HEK293 (cell line): ENCODE data around the gene ANKS6.

Experiments used
- BCL11A ChIP-seq: fragments of 450-650 bp; formaldehyde crosslinking; IDR thresholded peaks from 2 replicates; pipeline ENCODE4 v1.5.1; 2016; ENCODE audit warnings: low read depth, missing biosample characterization, missing genetic modification characterization
- ELK4 ChIP-seq: IDR thresholded peaks from 2 replicates; pipeline ENCODE4 v1.6.1; 2011; ENCODE audit warnings: mild to moderate bottlenecking, low read depth, low read length, borderline replicate concordance
- GLIS2 ChIP-seq: fragments of 450-650 bp; formaldehyde crosslinking; IDR thresholded peaks from 2 replicates; pipeline ENCODE4 v1.5.1; 2016; ENCODE audit warnings: missing biosample characterization, missing genetic modification characterization
- HOXC10 ChIP-seq: sonication (generic); formaldehyde crosslinking; IDR thresholded peaks from 2 replicates; pipeline ENCODE4 v1.8.1; 2023; ENCODE audit warnings: mild to moderate bottlenecking, missing genetic modification reagents
- PRDM10 ChIP-seq: fragments of 450-650 bp; formaldehyde crosslinking; IDR thresholded peaks from 2 replicates; pipeline ENCODE4 v1.5.1; 2016; ENCODE audit warnings: missing biosample characterization, missing genetic modification characterization
- REPIN1 ChIP-seq: fragments of 450-650 bp; formaldehyde crosslinking; IDR thresholded peaks from 2 replicates; pipeline ENCODE4 v1.5.1; 2017; ENCODE audit warnings: missing biosample characterization, missing genetic modification characterization, low read depth
- SP3 ChIP-seq: fragments of 450-650 bp; formaldehyde crosslinking; IDR thresholded peaks from 2 replicates; pipeline ENCODE4 v1.5.1; 2016; ENCODE audit warnings: missing biosample characterization, missing genetic modification characterization
- YY2 ChIP-seq: fragments of 450-650 bp; formaldehyde crosslinking; IDR thresholded peaks from 2 replicates; pipeline ENCODE4 v1.5.1; 2016; ENCODE audit warnings: missing biosample characterization, missing genetic modification characterization
- ZBTB1 ChIP-seq: fragments of 450-650 bp; formaldehyde crosslinking; IDR thresholded peaks from 2 replicates; pipeline ENCODE4 v1.5.1; 2016; ENCODE audit warnings: missing biosample characterization, missing genetic modification characterization
- ZBTB17 ChIP-seq: fragments of 450-650 bp; formaldehyde crosslinking; IDR thresholded peaks from 2 replicates; pipeline ENCODE4 v1.5.1; 2016; ENCODE audit warnings: missing biosample characterization, missing genetic modification characterization
- ZBTB20 ChIP-seq: fragments of 450-650 bp; formaldehyde crosslinking; IDR thresholded peaks from 2 replicates; pipeline ENCODE4 v1.5.1; 2016; ENCODE audit warnings: missing biosample characterization, missing genetic modification characterization
- ZFP37 ChIP-seq: fragments of 450-650 bp; formaldehyde crosslinking; IDR thresholded peaks from 2 replicates; pipeline ENCODE4 v1.5.1; 2016; ENCODE audit warnings: missing biosample characterization, missing genetic modification characterization
- ZNF2 ChIP-seq: fragments of 450-650 bp; formaldehyde crosslinking; IDR thresholded peaks from 2 replicates; pipeline ENCODE4 v1.5.1; 2016; ENCODE audit warnings: missing biosample characterization, missing genetic modification characterization
- ZNF324 ChIP-seq: fragments of 450-650 bp; formaldehyde crosslinking; IDR thresholded peaks from 2 replicates; pipeline ENCODE4 v1.5.1; 2016; ENCODE audit warnings: missing biosample characterization, missing genetic modification characterization
- ZNF335 ChIP-seq: fragments of 450-650 bp; formaldehyde crosslinking; conservative IDR thresholded peaks from 2 replicates; pipeline ENCODE4 v1.5.1; 2016; ENCODE audit warnings: missing biosample characterization, missing genetic modification characterization
- ZNF394 ChIP-seq: fragments of 450-650 bp; formaldehyde crosslinking; IDR thresholded peaks from 2 replicates; pipeline ENCODE4 v1.5.1; 2016; ENCODE audit warnings: missing biosample characterization, missing genetic modification characterization, mild to moderate bottlenecking, moderate library complexity, borderline replicate concordance
- ZNF423 ChIP-seq: fragments of 450-650 bp; formaldehyde crosslinking; IDR thresholded peaks from 2 replicates; pipeline ENCODE4 v1.5.1; 2016; ENCODE audit warnings: missing biosample characterization, missing genetic modification characterization
- ZNF433 ChIP-seq: fragments of 450-650 bp; formaldehyde crosslinking; IDR thresholded peaks from 2 replicates; pipeline ENCODE4 v1.5.1; 2016; ENCODE audit warnings: missing biosample characterization, missing genetic modification characterization, low read depth
- ZNF529 ChIP-seq: fragments of 450-650 bp; formaldehyde crosslinking; IDR thresholded peaks from 2 replicates; pipeline ENCODE4 v1.5.1; 2017; ENCODE audit warnings: missing genetic modification characterization, missing biosample characterization; ENCODE audit not compliant: insufficient replicate concordance
- ZNF555 ChIP-seq: fragments of 450-650 bp; formaldehyde crosslinking; conservative IDR thresholded peaks from 2 replicates; pipeline ENCODE4 v1.5.1; 2017; ENCODE audit warnings: missing biosample characterization, mild to moderate bottlenecking, missing genetic modification characterization, inconsistent platforms
- ZNF658 ChIP-seq: fragments of 450-650 bp; formaldehyde crosslinking; IDR thresholded peaks from 2 replicates; pipeline ENCODE4; 2016; ENCODE audit warnings: missing biosample characterization, missing genetic modification characterization
- TF ChIP-seq, protein P1 (sequence below): fragments of 450-650 bp; formaldehyde crosslinking; IDR thresholded peaks from 2 replicates; pipeline ENCODE4 v1.5.0; 2017; ENCODE audit warnings: missing biosample characterization, missing genetic modification characterization, borderline replicate concordance
- TF ChIP-seq, protein P2 (sequence below): fragments of 450-650 bp; formaldehyde crosslinking; optimal IDR thresholded peaks from 2 replicates; pipeline ENCODE3; 2016; ENCODE audit warnings: missing biosample characterization, mild to moderate bottlenecking, missing genetic modification characterization
- TF ChIP-seq, protein P3 (sequence below): fragments of 450-650 bp; formaldehyde crosslinking; IDR thresholded peaks from 2 replicates; pipeline ENCODE4 v1.5.1; 2016; ENCODE audit warnings: missing biosample characterization, missing genetic modification characterization
- TF ChIP-seq, protein P4 (sequence below): fragments of 450-650 bp; formaldehyde crosslinking; IDR thresholded peaks from 2 replicates; pipeline ENCODE4 v1.5.1; 2016; ENCODE audit warnings: missing biosample characterization, missing genetic modification characterization

The ANKS6 gene

DNA sequence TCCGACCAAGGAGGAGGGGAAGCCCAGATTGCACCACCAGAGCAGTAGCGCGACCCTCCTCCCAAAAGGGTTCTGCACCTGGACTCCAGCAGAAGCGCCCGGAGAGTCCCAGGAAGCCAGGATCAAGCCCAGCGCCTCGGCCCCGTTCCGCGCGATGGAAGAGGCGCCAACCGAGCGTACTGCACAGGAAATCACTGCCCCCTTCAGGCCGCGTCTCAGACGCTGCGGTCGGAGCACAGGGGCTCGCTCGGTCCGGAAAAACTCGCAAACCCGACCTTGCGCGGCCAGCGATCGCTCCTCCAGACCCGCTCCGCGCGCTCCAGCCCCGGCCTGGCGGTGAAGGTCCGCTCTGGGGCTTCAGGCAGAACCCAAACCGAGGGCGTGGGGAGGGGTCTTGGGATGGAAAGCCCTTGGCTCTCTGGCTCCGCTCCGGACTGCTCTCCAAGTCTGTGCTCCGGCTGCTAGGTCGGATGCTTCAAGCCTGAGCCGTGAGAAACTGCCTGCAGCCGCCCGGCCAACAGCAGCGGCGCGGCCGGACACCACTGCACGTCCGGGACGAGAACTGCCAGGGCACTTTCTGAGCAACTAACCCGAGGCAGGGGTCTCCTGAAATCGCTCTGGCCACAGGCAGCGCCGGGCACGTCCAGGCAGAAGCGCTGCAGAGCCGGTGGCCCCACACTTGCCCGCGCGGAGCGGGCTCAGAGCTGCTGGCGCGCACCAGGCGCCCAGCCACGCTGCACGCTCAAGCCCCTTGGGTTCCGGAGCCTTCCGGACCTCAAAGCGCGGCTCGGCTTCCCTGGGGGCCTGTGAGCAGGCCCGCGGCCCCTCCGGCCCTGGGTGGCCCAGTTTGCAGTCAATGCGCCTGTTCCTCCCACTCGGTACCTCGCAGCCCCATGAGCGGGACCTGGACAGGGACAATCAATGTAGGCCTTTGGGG lies 88.9 kb downstream of the ANKS6 start (continued):
- TF ChIP-seq ZNF658: no peak
- no peak for TF ChIP-seq ELK4
- TF ChIP-seq, protein P1, sequence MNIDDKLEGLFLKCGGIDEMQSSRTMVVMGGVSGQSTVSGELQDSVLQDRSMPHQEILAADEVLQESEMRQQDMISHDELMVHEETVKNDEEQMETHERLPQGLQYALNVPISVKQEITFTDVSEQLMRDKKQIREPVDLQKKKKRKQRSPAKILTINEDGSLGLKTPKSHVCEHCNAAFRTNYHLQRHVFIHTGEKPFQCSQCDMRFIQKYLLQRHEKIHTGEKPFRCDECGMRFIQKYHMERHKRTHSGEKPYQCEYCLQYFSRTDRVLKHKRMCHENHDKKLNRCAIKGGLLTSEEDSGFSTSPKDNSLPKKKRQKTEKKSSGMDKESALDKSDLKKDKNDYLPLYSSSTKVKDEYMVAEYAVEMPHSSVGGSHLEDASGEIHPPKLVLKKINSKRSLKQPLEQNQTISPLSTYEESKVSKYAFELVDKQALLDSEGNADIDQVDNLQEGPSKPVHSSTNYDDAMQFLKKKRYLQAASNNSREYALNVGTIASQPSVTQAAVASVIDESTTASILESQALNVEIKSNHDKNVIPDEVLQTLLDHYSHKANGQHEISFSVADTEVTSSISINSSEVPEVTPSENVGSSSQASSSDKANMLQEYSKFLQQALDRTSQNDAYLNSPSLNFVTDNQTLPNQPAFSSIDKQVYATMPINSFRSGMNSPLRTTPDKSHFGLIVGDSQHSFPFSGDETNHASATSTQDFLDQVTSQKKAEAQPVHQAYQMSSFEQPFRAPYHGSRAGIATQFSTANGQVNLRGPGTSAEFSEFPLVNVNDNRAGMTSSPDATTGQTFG (tag by site-specific recombination): no peak
- no peak for TF ChIP-seq ZBTB1 (tag by site-specific recombination)
- TF ChIP-seq, protein P2, sequence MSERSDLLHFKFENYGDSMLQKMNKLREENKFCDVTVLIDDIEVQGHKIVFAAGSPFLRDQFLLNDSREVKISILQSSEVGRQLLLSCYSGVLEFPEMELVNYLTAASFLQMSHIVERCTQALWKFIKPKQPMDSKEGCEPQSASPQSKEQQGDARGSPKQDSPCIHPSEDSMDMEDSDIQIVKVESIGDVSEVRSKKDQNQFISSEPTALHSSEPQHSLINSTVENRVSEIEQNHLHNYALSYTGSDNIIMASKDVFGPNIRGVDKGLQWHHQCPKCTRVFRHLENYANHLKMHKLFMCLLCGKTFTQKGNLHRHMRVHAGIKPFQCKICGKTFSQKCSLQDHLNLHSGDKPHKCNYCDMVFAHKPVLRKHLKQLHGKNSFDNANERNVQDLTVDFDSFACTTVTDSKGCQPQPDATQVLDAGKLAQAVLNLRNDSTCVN (tag by site-specific recombination): peak; percentile 74
- 0 out of 2 replicates have a peak, but pooled peaks have one; percentile 29 for TF ChIP-seq GLIS2 (tag by site-specific recombination)
- 0 out of 2 replicates have a peak, but pooled peaks have one; percentile 37 for TF ChIP-seq ZNF2
- TF ChIP-seq BCL11A (tag by site-specific recombination): 0 out of 2 replicates have a peak, but pooled peaks have one; percentile 33
- 0 out of 2 replicates have a peak, but pooled peaks have one; percentile 28 for TF ChIP-seq HOXC10 (CRISPR knock-in tag)
- TF ChIP-seq, protein P3, sequence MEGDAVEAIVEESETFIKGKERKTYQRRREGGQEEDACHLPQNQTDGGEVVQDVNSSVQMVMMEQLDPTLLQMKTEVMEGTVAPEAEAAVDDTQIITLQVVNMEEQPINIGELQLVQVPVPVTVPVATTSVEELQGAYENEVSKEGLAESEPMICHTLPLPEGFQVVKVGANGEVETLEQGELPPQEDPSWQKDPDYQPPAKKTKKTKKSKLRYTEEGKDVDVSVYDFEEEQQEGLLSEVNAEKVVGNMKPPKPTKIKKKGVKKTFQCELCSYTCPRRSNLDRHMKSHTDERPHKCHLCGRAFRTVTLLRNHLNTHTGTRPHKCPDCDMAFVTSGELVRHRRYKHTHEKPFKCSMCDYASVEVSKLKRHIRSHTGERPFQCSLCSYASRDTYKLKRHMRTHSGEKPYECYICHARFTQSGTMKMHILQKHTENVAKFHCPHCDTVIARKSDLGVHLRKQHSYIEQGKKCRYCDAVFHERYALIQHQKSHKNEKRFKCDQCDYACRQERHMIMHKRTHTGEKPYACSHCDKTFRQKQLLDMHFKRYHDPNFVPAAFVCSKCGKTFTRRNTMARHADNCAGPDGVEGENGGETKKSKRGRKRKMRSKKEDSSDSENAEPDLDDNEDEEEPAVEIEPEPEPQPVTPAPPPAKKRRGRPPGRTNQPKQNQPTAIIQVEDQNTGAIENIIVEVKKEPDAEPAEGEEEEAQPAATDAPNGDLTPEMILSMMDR (tag by site-specific recombination): peak; percentile 88
- peak; percentile 59; the same call in 1 of the 2 replicates for TF ChIP-seq ZBTB20 (tag by site-specific recombination)
- no peak for TF ChIP-seq YY2 (tag by site-specific recombination)
- no peak for TF ChIP-seq ZNF555 (tag by site-specific recombination)
- no peak for TF ChIP-seq ZNF324 (tag by site-specific recombination)
- TF ChIP-seq ZNF529 (tag by site-specific recombination): no peak
- no peak for TF ChIP-seq ZNF423 (tag by site-specific recombination)
- peak; percentile 76 for TF ChIP-seq PRDM10 (tag by site-specific recombination)
- 0 out of 2 replicates have a peak, but pooled peaks have one; percentile 61 for TF ChIP-seq ZFP37 (tag by site-specific recombination)
- no peak for TF ChIP-seq ZNF433 (tag by site-specific recombination)
- TF ChIP-seq SP3 (tag by site-specific recombination): no peak
- TF ChIP-seq REPIN1 (tag by site-specific recombination): no peak
- TF ChIP-seq ZBTB17 (tag by site-specific recombination): peak; percentile 86
- TF ChIP-seq, protein P4, sequence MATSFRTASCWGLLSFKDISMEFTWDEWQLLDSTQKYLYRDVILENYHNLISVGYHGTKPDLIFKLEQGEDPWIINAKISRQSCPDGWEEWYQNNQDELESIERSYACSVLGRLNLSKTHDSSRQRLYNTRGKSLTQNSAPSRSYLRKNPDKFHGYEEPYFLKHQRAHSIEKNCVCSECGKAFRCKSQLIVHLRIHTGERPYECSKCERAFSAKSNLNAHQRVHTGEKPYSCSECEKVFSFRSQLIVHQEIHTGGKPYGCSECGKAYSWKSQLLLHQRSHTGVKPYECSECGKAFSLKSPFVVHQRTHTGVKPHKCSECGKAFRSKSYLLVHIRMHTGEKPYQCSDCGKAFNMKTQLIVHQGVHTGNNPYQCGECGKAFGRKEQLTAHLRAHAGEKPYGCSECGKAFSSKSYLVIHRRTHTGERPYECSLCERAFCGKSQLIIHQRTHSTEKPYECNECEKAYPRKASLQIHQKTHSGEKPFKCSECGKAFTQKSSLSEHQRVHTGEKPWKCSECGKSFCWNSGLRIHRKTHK (tag by site-specific recombination): no peak
- TF ChIP-seq ZNF394: 0 out of 2 replicates have a peak, but pooled peaks have one; percentile 18
- TF ChIP-seq ZNF335 (tag by site-specific recombination): peak; percentile 99
